Ramos (cell line): ENCODE data around the gene KRTAP4-16.
"Not testable (repeated sequence)": the region's sequence is repeated elsewhere in the genome, so short reads cannot be mapped to it uniquely, and the experiment has no call there.

Source experiments
- in situ Hi-C: fragments of 300-500 bp; cut with MboI; formaldehyde crosslinking; loops from one replicate; pipeline ENCODE4 v1.14.3; 2022; ENCODE audit warnings: low sequenced_read_pairs; ENCODE audit not compliant: unreplicated experiment

Gene KRTAP4-16

DNA sequence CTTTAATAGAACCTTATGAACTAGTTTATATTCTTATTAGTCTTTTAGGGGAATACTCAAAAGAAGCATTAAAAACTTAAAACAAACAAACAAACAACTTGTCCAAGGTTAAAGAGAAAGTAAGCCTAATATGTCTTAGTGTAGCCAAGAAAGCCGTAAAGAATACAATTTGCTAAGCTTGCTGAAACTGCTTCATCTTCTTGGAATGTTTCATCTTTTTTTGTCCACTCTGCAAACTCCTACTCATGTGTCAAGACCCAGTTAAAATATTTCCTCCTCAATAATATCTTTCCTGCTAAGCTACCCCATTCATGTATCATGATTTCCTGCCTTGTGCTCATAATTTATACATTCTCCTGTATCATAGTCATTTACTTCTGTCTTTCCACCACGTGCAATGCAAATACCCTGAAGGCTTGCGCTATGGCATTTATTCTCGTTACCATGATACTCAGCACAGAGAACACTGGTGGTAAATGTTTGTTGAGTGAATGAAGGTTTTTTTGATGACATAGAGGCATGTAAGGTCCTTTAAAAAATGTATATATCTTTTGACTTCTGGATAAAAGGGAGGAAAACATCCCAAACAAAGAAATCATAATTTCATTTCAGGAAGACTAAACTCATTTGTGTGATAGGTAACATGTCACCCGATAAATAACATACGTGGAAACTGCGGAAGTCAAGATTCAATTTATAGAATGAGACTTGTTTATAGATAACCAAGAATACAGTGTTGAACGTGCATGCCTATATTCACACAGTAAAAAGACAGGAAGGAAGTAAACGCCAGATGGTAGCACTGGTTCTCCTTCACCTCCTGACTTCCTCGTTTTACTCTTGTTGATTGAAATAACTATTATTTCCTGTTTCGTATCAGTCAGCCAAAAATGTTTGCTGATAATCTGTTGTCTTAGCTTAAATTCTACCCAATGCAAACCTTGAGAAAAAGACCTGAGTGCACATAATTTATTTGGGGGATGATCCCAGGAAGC is 18.0 kb upstream of the KRTAP4-16 start:
- in situ Hi-C loops = not testable (repeated sequence)

GRCh38 chr17:41118721-41119120 is 16.7 kb upstream of the KRTAP4-16 start:
- in situ Hi-C loops = no loop called here

DNA sequence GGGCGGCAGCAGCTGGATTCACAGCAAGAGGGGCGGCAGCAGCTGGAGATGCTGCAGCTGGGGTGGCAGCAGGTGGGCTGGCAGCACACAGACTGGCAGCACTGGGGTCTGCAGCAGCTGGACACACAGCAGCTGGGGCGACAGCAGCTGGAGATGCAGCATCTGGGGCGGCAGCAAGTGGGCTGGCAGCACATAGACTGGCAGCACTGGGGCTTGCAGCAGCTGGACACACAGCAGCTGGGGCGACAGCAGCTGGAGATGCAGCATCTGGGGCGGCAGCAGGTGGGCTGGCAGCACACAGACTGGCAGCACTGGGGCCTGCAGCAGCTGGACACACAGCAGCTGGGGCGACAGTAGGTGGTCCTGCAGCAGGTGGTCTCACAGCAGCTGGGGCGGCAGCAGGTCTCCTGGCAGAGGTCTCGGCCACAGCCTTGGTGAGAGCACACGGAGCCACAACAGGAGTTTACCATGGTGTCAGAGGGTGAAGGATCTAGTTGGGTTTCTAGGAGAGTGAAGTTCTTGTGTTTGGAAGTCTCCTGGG is 15.9 kb upstream of the KRTAP4-16 start, which contains the start of gene KRTAP4-11:
TSS of gene KRTAP4-11 (minus strand) at position 528 of the 541 bp plus-strand sequence. CDS start at position 470, 58 bp downstream.
- in situ Hi-C loops = not testable (repeated sequence)

- in situ Hi-C loops = no loop called here
These were observed 14.3 kb upstream of the KRTAP4-16 start for GRCh38 chr17:41116297-41116696.

DNA sequence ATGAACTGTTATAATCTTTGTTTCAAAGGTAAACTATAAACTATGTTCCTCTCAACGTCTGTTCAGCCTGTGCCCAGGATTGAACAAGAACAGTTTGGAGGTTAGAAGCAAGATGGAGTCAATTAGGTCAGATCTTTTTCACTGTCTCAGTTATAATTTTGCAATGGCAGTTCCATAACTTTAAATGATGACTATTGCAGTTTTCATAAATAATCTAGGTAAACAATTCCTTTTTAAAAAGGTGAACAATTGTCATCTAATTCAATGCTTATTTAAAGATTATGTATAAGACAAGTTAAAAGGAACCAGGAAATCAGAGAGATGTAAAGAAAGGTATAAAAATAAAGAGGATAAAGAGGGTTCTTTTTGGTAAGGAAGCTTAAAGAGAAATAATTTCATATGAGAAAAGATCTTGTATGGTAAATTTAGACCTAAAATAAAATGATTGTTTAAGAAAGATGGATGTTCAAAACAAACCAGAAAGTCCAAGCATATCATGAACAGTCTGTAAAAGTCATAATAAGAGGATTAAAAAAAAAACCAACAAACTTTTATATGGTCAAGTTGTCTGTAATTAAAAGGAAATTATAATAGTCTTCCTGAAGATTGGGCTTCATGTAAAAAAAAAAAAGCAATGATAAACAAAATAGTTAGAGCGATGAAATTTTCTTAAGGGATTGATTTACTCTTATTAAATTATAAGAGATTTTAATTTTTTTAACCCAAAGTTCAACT is 9.3 kb upstream of the KRTAP4-16 start:
- in situ Hi-C loops = no loop called here

GRCh38 chr17:41108728-41109386 is 6.8 kb upstream of the KRTAP4-16 start:
- in situ Hi-C loops = not testable (repeated sequence)

GRCh38 chr17:41107941-41108450 is 6.0 kb upstream of the KRTAP4-16 start:
- in situ Hi-C loops = no loop called here

DNA sequence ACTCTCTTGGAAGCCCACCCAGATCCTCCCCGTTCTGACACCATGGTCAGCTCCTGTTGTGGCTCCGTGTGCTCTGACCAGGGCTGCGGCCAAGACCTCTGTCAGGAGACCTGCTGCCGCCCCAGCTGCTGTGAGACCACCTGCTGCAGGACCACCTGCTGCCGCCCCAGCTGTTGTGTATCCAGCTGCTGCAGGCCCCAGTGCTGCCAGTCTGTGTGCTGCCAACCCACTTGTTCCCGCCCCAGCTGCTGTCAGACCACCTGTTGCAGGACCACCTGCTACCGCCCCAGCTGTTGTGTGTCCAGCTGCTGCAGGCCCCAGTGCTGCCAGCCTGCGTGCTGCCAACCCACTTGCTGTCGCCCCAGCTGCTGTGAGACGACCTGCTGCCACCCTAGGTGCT is 3.3 kb upstream of the KRTAP4-16 start, which contains the start of gene KRTAP4-9:
TSS of gene KRTAP4-9 (plus strand) at position 43 of the 400 bp plus-strand sequence. CDS start at position 43, 0 bp downstream.
- in situ Hi-C loops = not testable (repeated sequence)

GRCh38 chr17:41104386-41105038 is 2.5 kb upstream of the KRTAP4-16 start:
- in situ Hi-C loops = not testable (repeated sequence)

DNA sequence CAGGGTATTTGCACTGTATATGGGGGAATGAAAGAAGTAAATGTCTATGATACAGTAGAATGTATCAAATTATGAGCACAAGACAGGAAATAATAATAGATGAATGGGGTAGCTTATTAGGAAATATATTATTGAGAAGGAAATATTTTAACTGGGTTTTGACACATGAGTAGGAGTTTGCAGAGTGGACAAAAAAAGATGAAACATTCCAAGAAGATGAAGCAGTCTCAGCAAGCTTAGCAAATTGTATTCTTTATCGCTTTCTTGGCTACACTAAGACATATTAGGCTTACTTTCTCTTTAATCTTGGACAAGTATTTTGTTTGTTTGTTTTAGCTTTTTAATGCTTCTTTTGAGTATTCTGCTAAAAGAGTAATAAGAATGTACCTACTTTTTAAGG is 1.9 kb upstream of the KRTAP4-16 start:
- in situ Hi-C loops = no loop called here

- in situ Hi-C loops = not testable (repeated sequence)
These were observed 2.1 kb downstream of the KRTAP4-16 start for GRCh38 chr17:41099682-41100480.

DNA sequence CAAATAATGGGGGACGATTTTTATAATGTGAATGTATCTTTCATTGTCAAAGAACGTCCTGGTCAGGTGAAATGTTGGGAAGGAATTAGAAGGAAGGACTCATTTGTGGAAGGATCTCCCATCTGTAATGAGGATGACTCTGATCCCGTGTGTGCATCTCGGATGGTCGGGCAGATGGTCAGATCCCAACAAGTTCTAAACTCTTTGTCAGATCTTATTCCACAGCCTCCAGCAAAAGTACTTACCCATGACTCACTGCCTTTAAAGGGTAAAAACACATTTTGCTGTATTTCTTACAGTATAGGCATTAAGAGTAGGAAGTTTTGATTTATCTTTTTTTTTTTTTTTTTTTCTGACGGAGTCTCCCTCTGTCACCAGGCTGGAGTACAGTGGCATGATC is 3.5 kb downstream of the KRTAP4-16 start:
- in situ Hi-C loops = no loop called here

GRCh38 chr17:41098042-41098441 is 4.0 kb downstream of the KRTAP4-16 start, which contains the start of gene KRTAP4-8:
Gene KRTAP4-8, minus strand, starts transcription at chr17:41098142. Its CDS starts 58 bp downstream, at chr17:41098084.
- in situ Hi-C loops = no loop called here

DNA sequence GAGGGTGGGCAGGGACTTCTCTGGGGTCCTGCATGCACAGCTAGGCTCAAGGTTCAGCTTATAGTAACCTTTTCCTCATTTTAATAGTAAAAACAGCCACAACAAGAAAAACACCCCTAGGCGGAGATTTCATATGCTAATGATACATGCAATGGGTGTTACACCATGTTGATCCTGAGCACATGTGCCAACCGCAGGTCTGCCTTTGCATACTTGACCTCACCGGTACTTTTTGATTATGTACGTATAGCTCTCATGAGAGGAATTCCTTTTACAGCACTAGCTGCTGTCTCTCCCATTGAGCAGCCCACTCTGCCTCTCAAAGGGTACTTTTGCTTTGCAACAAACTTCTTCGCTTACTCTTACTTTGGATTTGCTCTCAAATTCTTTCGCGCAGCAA is 6.0 kb downstream of the KRTAP4-16 start:
- in situ Hi-C loops = no loop called here

DNA sequence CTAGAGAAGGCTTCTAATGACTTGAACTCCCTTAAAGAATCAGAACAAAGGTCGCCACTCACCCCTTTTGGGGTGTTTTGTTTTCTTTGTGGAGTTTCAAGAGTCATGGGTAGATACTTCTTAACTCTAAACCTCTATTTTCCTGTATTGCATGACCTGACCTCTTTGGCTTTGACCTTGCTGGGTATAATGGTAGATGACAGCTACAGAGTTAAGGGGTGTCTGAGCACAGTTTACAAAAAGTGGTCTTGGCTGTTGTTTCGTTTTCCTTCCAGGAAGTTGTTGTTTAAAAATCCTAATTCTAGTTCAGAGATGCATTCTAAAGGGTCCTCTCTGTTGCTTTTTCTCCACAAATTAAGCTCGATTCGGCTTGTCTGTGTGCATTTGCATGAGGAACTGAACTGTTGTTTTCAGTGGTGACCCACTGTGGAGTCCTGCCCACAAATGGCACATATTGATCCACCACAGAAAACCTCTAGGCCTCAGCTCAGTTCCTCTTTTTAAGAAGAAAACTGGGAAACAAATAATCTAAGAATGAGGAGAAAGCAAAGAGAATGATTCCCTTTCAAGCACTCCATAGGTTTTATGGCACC is 13.2 kb downstream of the KRTAP4-16 start:
- in situ Hi-C loops = not testable (repeated sequence)

DNA sequence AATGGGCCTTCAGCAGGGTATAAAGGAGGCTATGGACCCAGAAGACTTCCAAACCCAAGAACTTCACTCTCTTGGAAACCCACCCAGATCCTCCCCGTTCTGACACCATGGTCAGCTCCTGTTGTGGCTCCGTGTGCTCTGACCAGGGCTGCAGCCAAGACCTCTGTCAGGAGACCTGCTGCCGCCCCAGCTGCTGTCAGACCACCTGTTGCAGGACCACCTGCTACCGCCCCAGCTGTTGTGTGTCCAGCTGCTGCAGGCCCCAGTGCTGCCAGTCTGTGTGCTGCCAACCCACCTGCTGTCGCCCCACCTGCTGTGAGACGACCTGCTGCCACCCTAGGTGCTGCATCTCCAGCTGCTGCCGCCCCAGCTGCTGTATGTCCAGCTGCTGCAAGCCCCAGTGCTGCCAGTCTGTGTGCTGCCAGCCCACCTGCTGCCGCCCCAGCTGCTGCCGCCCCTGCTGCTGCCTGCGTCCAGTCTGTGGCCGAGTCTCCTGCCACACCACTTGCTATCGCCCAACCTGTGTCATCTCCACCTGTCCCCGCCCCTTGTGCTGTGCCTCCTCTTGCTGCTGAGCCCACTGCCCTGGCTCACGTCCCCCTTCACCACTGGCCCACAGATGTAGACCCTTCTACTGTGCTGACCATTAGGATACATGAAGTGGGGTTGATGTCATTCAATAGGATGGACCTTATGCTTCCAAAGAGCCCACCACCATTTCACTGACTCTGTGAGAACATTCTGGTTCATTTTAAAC is 17.7 kb downstream of the KRTAP4-16 start, which contains the start of gene KRTAP4-7:
TSS of gene KRTAP4-7 (plus strand) at position 51 of the 757 bp plus-strand sequence. CDS start at position 108, 57 bp downstream.
- in situ Hi-C loops = not testable (repeated sequence)

- in situ Hi-C loops = not testable (repeated sequence)
These were observed 18.6 kb downstream of the KRTAP4-16 start for GRCh38 chr17:41083427-41083826.
